ENCODE measurements around the gene NEDD9.

Gene NEDD9

DNA sequence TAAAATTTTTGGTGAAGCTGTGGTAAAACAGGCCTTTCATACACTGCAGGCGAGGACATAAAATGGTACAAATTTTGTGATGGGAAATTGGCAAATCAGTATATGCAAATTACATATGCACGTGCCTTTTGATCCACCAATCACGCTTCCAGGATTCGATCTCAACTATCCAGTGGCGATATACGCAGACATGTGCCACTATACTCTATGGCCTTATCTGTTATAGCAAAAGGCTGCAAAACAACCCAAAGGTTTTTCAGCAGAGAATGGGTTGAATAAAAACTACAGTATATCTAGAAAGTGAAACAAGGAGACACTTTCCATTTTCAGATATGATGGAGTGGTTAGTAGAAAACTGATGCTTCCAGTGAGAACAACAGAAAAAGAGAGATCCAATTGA lies 79.0 kb downstream of the NEDD9 start:
- no peak overlapping the region for H3K4me3 ChIP-seq
- H3K27ac ChIP-seq = no peak overlapping the region
- TF ChIP-seq, protein P1, sequence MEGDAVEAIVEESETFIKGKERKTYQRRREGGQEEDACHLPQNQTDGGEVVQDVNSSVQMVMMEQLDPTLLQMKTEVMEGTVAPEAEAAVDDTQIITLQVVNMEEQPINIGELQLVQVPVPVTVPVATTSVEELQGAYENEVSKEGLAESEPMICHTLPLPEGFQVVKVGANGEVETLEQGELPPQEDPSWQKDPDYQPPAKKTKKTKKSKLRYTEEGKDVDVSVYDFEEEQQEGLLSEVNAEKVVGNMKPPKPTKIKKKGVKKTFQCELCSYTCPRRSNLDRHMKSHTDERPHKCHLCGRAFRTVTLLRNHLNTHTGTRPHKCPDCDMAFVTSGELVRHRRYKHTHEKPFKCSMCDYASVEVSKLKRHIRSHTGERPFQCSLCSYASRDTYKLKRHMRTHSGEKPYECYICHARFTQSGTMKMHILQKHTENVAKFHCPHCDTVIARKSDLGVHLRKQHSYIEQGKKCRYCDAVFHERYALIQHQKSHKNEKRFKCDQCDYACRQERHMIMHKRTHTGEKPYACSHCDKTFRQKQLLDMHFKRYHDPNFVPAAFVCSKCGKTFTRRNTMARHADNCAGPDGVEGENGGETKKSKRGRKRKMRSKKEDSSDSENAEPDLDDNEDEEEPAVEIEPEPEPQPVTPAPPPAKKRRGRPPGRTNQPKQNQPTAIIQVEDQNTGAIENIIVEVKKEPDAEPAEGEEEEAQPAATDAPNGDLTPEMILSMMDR (IDR thresholded peaks at IDR 0.05) = no peak

DNA sequence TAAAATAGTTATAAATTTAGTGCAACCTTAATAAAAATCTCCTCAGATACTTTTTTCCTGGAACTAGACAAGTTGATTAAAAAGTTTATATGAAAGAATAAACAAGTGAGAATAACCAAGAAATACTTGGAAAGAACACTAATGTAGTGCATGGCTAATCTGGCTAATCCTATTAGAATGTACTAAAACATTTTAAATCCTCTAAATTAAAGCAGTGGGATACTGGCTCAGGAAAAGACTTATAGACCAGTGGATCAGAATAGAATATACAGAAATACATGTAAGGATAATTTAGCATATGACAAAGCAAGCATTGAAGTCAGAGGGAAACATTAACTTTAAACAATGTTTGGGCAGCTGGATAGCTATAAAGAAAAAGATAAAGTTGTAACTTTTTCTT lies 79.9 kb downstream of the NEDD9 start:
- DNase-seq (ENCODE audit: low spot score) = no peak
- TF ChIP-seq, protein P1 (IDR thresholded peaks at IDR 0.05) = no peak
- no peak overlapping the region for H3K27ac ChIP-seq
- no peak overlapping the region for H3K4me3 ChIP-seq

More for the DNA sequence above, 79.0 kb downstream of the NEDD9 start:
- DNase-seq (ENCODE audit: low spot score) = no peak

DNA sequence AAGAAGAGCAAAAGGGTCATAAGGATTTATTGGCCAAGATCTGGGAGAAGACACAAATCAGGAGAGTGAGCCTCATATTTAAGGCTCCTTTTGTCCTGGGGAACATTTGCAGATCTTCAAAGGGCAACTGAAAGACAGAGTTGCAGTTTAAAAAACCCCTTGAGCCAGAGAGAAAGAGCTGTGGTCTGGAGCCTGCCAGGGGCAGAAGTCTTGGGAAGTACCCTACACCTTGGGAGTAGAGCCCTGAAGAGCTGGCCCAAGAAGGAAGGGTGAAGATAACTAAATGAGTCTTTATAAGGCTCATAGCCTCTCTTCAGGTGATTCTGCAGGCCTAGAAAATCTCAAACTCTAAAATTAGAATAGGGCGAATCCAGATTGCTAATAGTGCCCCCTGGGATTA lies 81.0 kb downstream of the NEDD9 start:
- DNase-seq (ENCODE audit: low spot score) = no peak

DNA sequence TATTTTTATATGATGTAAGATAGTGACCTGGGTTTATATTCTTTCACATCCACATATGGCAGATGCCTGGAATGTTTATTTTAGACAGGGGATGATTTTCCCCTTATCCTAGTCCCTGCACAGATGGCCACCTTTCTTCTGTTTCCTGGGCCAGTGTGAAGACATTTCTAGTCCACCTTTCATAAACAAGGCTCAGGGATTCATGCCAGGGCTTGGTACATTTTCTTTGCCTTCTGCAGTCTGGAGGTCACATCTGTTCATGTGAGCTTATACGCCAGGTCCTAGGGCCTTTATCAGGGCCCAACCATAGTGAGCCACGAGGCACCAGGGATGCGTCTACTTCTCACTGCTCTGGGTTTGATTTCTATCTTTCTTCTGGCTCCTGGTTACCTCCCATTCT lies 82.9 kb downstream of the NEDD9 start:
- Histone ChIP-seq H3K27ac (no peak overlapping the region), H3K4me3 (no peak overlapping the region)
- TF ChIP-seq, protein P1 (IDR thresholded peaks at IDR 0.05) = no peak
- DNase-seq (ENCODE audit: low spot score) = no peak

More for the DNA sequence above, 81.0 kb downstream of the NEDD9 start:
- H3K27ac ChIP-seq = no peak overlapping the region
- TF ChIP-seq, protein P1 (IDR thresholded peaks at IDR 0.05) = no peak
- no peak overlapping the region for H3K4me3 ChIP-seq

DNA sequence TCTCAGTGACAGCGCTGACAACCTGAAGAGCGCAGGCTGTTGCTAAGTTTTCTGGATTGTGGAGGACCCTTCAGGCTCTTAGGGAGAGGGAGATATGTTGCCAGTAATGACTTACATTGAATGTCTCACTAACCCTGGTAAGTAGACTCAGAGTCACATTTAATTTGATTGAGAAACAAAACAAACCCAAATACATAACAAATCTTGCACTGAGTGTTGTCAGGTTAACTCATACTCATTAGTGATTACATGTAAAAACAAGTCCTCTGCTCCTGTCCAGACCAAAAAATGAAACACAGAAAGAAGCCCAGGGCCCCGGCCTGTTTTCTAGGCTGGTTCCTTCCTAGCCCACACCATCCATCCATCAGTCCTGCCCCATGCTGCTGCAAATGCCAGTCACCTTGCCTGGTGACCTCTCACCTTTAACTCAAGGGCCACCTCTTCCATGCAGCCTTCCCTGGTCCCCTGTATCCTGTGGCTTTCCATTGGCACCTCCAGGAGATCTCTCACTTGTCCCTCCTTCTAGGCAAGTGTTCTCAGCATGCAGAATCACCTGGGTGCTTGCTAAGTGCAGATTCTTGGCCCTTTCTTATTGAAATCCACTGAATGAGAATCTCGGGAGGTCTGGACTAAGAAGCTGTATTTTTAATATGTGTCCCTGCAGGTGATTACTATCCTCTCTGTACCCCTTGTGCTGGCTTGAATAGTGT lies 86.2 kb downstream of the NEDD9 start:
- Histone ChIP-seq H3K4me3 (no peak overlapping the region), H3K27ac (no peak overlapping the region)
- no peak for DNase-seq (ENCODE audit: low spot score)
- TF ChIP-seq, protein P1 (IDR thresholded peaks at IDR 0.05) = no peak

DNA sequence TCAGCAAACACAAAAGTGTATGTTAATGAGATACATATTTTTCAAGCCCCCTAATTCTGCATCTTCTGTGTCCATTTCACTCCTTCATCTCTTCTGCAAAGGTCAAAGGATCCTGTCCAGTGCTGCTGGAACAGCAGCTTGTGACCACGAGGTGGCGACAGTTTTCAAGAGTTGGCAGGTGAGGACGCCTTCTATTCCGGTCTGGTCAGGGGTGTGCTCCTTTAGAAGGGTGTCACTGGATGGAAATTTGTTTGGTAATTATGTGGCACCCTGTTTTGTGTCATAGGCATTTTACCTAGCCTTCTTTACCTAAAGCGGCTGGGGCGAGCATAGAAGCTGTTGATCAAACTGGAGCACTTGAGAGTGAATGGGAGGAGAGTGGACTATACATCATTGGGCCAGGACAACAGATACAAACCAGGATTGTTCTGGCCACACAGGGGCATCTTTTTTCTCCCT lies 88.0 kb downstream of the NEDD9 start:
- H3K4me3 ChIP-seq = no peak overlapping the region
- DNase-seq (ENCODE audit: low spot score) = no peak
- TF ChIP-seq, protein P1 (IDR thresholded peaks at IDR 0.05) = peak; percentile 77
- no peak overlapping the region for H3K27ac ChIP-seq
